RWPE2 (cell line): ENCODE data around the gene C14orf132.

ENCODE experiments used
- ATAC-seq: fragments of 200-7000 bp; cut with Tn5 transposase; 3 replicates; pipeline ENCODE4 v1.9.1; 2021; ENCODE audit warnings: low read depth
- DNase-seq: peaks from one replicate; pipeline ENCODE4 v3.0.0-alpha.2; 2020; ENCODE audit warnings: low spot score
- H3K27ac ChIP-seq: fragments of 450-650 bp; 2 replicates; pipeline ENCODE4 v1.5.1; 2017; ENCODE audit warnings: mild to moderate bottlenecking; ENCODE audit not compliant: poor library complexity, severe bottlenecking
- H3K27me3 ChIP-seq: fragments of 250-450 bp; sonication (Bioruptor Pico); 2 replicates; pipeline ENCODE4 v1.5.1; 2021; ENCODE audit warnings: mild to moderate bottlenecking, moderate library complexity; ENCODE audit not compliant: insufficient read depth, poor library complexity, severe bottlenecking
- H3K36me3 ChIP-seq: fragments of 250-450 bp; sonication (Bioruptor Pico); 2 replicates; pipeline ENCODE4 v1.5.1; 2020; ENCODE audit warnings: low read depth, mild to moderate bottlenecking, moderate library complexity
- H3K4me1 ChIP-seq: fragments of 250-450 bp; sonication (Bioruptor Pico); 2 replicates; pipeline ENCODE4 v1.5.1; 2021; ENCODE audit warnings: mild to moderate bottlenecking, moderate library complexity; ENCODE audit not compliant: insufficient read depth, poor library complexity, severe bottlenecking
- H3K4me3 ChIP-seq: fragments of 250-450 bp; sonication (Bioruptor Pico); 2 replicates; pipeline ENCODE4 v1.5.1; 2021; ENCODE audit warnings: mild to moderate bottlenecking, moderate library complexity; ENCODE audit not compliant: severe bottlenecking
- H3K9me3 ChIP-seq: fragments of 250-450 bp; sonication (Bioruptor Pico); 2 replicates; pipeline ENCODE4 v1.5.1; 2021; ENCODE audit warnings: mild to moderate bottlenecking, moderate library complexity; ENCODE audit not compliant: severe bottlenecking
- TF ChIP-seq, protein P1 (sequence below): fragments of 450-650 bp; IDR thresholded peaks from one replicate; pipeline ENCODE4 v1.5.1; 2017; ENCODE audit warnings: mild to moderate bottlenecking, moderate library complexity; ENCODE audit not compliant: poor library complexity, severe bottlenecking

C14orf132 gene

GRCh38 chr14:96092936-96093335 is 53.8 kb downstream of the C14orf132 start:
- Histone ChIP-seq H3K36me3 (no peaks in the 10 kb centered on the region), H3K9me3 (no peaks in the 10 kb centered on the region), H3K4me3 (no peak overlapping the region), H3K27ac (no peak overlapping the region), H3K27me3 (peaks cover 5% of the 10 kb centered on the region), H3K4me1 (peaks cover 12% of the 10 kb centered on the region)
- TF ChIP-seq, protein P1, sequence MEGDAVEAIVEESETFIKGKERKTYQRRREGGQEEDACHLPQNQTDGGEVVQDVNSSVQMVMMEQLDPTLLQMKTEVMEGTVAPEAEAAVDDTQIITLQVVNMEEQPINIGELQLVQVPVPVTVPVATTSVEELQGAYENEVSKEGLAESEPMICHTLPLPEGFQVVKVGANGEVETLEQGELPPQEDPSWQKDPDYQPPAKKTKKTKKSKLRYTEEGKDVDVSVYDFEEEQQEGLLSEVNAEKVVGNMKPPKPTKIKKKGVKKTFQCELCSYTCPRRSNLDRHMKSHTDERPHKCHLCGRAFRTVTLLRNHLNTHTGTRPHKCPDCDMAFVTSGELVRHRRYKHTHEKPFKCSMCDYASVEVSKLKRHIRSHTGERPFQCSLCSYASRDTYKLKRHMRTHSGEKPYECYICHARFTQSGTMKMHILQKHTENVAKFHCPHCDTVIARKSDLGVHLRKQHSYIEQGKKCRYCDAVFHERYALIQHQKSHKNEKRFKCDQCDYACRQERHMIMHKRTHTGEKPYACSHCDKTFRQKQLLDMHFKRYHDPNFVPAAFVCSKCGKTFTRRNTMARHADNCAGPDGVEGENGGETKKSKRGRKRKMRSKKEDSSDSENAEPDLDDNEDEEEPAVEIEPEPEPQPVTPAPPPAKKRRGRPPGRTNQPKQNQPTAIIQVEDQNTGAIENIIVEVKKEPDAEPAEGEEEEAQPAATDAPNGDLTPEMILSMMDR, result no peak
- DNase-seq (peak; percentile 9), ATAC-seq (no peak)

DNA sequence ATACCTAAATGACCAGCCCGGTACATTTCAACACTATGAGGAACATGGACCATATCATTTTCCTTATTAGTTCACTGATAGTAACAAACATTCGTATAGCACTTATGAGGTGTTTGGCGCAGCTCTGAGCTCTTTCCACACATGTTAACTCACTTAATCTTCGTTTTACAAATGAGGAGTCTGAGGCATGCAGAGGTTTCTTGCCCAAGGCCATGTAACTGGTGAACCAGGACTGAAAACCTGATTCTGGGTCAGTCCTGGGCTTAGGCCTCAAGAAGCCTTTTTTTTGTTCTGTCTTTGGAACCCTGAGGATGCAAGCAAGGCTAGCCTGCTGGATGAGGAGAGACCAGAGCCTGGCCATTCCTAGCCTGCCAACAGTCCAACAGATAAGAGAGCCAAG is 55.0 kb downstream of the C14orf132 start:
- H3K27me3 ChIP-seq, result peaks cover 5% of the 10 kb centered on the region
- TF ChIP-seq, protein P1, result no peak
- H3K4me3 ChIP-seq, result no peak overlapping the region
- DNase-seq (peak; percentile 9), ATAC-seq (no peak)
- no peaks in the 10 kb centered on the region for H3K36me3 ChIP-seq
- H3K4me1 ChIP-seq, result peaks cover 12% of the 10 kb centered on the region
- H3K9me3 ChIP-seq, result no peaks in the 10 kb centered on the region
- no peak overlapping the region for H3K27ac ChIP-seq

GRCh38 chr14:96094656-96095055 is 55.5 kb downstream of the C14orf132 start:
- Histone ChIP-seq H3K27ac (no peak overlapping the region), H3K36me3 (no peaks in the 10 kb centered on the region), H3K4me3 (no peak overlapping the region), H3K27me3 (peaks cover 5% of the 10 kb centered on the region), H3K4me1 (peaks cover 12% of the 10 kb centered on the region), H3K9me3 (no peaks in the 10 kb centered on the region)
- DNase-seq, result peak; percentile 35
- TF ChIP-seq, protein P1, result no peak
- no peak for ATAC-seq

- Histone ChIP-seq H3K4me3 (no peak overlapping the region), H3K9me3 (no peaks in the 10 kb centered on the region), H3K27me3 (peaks cover 5% of the 10 kb centered on the region), H3K27ac (no peak overlapping the region), H3K4me1 (peaks cover 12% of the 10 kb centered on the region), H3K36me3 (no peaks in the 10 kb centered on the region)
- TF ChIP-seq, protein P1, result no peak
- ATAC-seq (no peak), DNase-seq (no peak)
These were observed 55.9 kb downstream of the C14orf132 start for GRCh38 chr14:96095058-96095457.

DNA sequence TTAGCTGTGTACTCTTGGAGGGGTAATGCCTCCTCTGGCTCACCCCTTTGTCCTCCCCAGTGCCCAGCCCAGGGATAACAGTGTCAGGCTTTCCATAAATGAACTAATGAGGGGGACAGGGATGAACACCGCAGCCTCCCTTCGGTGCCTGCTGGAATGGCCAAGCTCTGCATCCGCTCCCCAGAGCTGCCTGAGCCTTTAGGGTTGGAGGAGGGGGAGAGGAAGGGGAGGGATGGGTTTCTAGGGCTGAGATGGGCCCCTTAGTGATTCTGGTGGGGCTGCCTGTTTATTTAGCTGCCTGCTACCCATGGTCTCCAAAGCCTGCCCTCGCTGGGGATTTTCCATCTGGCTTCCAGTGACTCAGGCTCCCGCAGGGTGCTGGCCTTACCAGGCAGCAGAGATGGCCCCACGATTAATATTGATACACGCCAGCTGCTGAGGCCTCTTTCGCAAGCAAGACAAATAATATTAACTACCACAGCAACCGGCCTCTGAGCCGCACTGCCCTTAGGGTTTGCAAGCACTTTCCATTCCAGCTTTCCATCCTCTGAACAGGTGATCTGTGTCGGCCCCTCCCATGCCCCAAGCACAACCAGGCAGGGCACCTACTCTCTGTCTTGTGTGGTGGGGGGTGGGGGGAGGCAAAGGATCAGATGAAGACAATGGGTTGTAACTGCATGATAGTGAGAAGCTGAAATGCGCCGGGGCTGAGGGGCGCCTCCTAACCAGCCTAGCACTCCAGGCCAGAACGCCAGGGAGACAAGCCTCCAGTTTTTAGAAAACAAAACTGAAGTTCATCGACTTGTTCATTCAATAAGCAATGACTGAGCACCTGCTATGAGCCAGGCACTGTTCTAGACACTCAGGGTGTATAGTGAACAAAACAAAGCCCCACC is 56.7 kb downstream of the C14orf132 start:
- no peaks in the 10 kb centered on the region for H3K36me3 ChIP-seq
- DNase-seq, result peak; percentile 69
- ATAC-seq, result peak; percentile 72
- TF ChIP-seq, protein P1, result no peak
- peaks cover under 1% of the 10 kb centered on the region for H3K27me3 ChIP-seq
- H3K4me1 ChIP-seq, result peaks cover 12% of the 10 kb centered on the region
- no peak overlapping the region for H3K4me3 ChIP-seq
- no peaks in the 10 kb centered on the region for H3K9me3 ChIP-seq
- H3K27ac ChIP-seq, result no peak overlapping the region
